C4-2B (cell line): ENCODE measurements around the gene PTGER4.

Experiments
- ZFX ChIP-seq: fragments of 450-650 bp; IDR thresholded peaks from 2 replicates; pipeline ENCODE4 v1.6.1; 2017
- TF ChIP-seq, protein P1 (sequence below): fragments of 450-650 bp; conservative IDR thresholded peaks from 2 replicates; pipeline ENCODE4 v1.5.1; 2017; ENCODE audit warnings: mild to moderate bottlenecking

DNA sequence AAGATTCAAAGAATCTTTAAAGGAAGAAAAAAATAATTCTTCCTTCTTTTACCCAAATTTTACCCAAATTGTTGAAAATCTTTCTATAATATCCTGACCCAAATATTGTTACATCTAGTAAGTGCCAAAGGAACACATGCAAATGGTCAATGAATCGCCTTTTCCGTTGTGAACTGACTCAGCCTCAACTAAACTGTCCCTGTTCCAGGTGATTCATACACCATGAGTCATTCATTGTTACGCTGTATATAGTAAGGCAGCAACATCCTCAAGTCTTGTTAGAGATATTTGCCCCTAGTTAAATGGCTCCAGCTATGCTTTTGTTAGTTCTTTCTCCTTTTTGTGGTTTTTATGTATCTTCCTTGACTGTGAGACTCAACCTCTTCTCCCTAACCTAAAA, 9.7 kb downstream of the PTGER4 start:
- TF ChIP-seq, protein P1, sequence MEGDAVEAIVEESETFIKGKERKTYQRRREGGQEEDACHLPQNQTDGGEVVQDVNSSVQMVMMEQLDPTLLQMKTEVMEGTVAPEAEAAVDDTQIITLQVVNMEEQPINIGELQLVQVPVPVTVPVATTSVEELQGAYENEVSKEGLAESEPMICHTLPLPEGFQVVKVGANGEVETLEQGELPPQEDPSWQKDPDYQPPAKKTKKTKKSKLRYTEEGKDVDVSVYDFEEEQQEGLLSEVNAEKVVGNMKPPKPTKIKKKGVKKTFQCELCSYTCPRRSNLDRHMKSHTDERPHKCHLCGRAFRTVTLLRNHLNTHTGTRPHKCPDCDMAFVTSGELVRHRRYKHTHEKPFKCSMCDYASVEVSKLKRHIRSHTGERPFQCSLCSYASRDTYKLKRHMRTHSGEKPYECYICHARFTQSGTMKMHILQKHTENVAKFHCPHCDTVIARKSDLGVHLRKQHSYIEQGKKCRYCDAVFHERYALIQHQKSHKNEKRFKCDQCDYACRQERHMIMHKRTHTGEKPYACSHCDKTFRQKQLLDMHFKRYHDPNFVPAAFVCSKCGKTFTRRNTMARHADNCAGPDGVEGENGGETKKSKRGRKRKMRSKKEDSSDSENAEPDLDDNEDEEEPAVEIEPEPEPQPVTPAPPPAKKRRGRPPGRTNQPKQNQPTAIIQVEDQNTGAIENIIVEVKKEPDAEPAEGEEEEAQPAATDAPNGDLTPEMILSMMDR: no peak
- TF ChIP-seq ZFX: no peak
